Stimulated activated CD8-positive, alpha-beta memory T cell treated with anti-CD3 and anti-CD28 coated beads, Interleukin-12 subunit alpha, Interleukin-12 subunit beta, amount 100 ng/mL, for 24 hours (primary cell): ENCODE data around the gene AGPAT2.

Experiments used
- DNase-seq: peaks from one replicate; pipeline ENCODE4 v3.0.0-alpha.2; 2020; ENCODE audit errors: extremely low read depth

Gene AGPAT2

DNA sequence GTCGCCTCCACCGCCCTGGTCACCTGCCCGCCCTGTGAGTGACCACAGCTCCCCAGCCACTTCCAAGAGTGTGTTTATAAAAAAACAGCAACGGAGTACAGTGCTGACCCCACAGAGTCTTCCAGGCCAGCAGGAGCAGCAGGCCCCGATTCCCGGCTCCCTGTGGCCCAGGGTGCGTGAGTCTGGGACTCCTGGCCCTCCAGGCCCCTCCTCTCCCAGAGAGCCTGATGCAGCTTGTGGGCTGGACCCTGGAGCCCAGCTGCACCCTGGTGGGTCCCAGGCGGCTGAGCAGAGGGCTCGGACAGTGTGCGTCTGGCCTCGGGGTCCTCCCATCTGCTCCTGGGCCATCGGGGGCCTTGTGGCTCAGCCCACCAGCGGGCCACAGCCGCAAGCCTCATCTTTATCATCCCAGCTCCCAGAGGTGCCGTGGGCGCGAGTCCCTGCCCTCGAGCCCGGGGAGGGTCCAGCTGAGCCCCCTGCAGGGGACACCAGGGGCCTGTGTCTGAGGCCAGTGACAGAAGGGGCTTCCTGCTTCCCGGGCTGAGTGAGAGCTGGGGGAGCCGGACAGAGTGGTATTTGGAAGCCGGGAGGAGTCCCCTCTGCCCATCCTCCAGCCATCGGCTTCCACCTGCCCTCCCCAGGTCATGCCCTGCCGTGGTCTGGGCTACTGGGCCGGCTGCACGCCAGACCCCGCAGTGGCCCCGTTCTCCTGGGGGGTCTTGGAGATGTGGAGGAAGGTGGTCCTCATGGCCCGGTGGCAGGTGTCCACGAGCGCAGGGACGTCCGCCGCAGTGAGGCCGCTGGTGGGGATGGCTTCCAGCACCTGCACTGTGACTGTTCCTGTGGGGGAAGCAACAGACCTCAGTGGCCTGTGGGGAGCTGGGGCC is 13.9 kb downstream of the AGPAT2 start:
- DNase-seq, result no peak

DNA sequence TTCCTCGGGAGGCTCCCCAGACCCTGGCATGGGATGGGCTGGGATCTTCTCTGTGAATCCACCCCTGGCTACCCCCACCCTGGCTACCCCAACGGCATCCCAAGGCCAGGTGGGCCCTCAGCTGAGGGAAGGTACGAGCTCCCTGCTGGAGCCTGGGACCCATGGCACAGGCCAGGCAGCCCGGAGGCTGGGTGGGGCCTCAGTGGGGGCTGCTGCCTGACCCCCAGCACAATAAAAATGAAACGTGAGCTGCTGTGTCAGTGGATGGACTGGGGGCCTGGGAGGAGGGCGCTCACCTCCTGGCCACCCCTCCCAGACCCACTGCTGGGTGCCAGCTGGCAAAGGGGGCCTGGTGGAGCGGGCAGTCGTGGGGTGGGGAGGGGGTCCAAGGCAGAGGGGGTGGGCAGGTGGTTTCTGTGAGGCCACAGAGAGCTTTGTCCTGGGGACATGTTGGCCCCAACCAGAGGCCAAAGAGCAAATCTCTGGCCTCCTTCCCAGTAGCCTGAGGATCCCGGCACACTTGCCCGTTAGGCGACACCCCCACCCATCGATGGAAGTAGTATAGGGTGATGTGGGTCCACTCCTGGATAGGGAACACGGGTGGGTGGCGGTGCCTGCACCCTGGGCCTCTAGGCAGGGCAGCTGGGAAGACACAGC is 14.7 kb downstream of the AGPAT2 start:
- no peak for DNase-seq

DNA sequence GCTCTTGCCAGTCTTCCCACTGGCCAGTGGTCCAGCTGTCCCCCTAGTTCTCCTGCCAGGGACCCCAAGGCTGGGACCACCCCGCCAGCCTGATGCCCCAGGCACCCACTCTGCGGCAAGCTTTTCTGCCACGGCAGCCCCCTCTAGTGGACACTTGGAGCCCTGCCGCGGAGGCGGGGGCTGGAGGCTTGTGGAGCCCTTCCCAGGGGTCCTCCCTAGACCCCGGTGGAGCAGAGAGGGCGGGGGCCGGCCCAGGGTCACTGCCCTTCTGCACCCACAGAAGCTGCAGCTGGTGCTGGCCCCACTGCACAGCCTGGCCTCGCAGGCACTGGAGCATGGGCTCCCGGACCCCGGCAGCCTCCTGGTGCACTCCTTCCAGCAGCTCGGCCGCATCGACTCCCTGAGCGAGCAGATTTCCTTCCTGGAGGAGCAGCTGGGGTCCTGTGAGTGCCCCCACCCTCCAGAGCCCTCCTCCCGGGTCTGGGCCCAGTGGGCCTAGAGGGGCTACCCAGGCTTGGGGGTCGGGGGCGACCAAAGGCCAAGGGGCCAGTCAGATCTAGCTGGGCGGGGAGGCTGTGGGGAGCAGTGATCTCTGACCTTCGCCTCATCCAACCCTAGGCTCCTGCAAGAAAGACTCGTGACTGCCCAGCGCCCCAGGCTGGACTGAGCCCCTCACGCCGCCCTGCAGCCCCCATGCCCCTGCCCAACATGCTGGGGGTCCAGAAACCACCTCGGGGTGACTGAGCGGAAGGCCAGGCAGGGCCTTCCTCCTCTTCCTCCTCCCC is 15.4 kb downstream of the AGPAT2 start:
- no peak for DNase-seq

DNA sequence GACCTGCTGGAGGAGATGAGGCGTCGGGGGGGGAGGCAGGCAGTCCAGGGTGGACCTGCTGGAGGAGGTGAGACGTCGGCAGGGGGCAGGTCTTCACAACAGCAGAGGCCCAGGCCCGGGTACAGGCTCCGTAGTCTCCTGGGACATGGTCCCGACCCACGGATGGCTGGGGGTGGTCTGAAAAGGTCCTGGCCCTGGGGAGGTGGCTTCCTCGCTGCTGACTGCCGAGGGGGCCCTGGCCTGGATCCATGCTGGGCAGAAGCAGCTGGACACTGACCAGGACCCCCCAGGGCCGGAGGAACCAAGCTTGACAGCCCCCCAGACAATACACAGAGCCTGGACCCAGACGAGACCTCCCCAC is 16.0 kb downstream of the AGPAT2 start:
- no peak for DNase-seq

DNA sequence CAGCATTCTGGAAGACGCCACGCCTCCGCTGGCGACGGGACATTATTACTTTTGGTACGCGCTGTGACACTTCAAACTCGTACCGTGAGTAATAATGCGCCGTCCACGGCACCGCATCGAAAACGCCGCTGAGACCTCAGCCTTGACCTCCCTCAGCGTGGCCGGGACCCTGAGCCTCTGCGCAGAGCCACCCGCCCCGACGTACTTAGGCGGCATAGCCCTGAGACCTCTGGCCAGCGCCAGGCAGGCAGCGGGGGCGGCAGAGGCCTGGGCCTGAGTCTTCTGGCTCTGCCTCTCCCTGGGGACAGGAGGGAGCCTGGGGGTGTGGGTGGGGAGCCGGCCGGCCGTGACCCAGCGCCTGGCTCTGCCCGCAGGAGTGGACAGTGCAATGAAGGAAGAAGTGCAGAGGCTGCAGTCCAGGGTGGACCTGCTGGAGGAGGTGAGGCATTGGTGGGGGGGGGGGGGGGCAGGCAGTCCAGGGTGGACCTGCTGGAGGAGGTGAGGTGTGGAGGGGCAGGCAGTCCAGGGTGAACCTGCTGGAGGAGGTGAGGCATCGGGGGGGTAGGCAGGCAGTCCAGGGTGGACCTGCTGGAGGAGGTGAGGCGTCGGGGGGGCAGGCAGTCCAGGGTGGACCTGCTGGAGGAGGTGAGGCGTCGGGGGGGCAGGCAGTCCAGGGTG is 16.5 kb downstream of the AGPAT2 start:
- DNase-seq, result no peak

DNA sequence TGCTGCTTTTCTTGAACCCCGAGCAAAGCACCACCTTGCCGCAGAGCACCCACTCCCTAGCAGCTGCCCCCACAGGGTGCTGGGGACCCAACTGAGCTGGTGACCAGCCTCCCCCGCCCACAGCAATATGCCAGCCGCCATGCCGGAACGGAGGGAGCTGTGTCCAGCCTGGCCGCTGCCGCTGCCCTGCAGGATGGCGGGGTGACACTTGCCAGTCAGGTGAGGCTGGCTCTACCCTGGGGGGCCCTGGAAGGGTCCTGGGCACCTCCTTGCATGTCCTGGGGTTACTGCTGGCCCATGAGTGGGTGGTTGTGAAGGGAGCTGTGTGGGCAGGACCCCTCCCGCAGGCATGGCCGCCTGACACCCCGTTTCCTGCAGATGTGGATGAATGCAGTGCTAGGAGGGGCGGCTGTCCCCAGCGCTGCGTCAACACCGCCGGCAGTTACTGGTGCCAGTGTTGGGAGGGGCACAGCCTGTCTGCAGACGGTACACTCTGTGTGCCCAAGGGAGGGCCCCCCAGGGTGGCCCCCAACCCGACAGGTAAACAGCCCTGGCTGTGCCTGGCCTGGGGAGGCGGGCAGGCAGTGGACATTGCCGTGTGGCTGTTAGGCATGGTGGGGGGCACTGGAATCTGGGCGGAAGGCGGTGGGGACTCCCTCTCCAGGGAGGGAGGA is 17.3 kb downstream of the AGPAT2 start:
- no peak for DNase-seq

DNA sequence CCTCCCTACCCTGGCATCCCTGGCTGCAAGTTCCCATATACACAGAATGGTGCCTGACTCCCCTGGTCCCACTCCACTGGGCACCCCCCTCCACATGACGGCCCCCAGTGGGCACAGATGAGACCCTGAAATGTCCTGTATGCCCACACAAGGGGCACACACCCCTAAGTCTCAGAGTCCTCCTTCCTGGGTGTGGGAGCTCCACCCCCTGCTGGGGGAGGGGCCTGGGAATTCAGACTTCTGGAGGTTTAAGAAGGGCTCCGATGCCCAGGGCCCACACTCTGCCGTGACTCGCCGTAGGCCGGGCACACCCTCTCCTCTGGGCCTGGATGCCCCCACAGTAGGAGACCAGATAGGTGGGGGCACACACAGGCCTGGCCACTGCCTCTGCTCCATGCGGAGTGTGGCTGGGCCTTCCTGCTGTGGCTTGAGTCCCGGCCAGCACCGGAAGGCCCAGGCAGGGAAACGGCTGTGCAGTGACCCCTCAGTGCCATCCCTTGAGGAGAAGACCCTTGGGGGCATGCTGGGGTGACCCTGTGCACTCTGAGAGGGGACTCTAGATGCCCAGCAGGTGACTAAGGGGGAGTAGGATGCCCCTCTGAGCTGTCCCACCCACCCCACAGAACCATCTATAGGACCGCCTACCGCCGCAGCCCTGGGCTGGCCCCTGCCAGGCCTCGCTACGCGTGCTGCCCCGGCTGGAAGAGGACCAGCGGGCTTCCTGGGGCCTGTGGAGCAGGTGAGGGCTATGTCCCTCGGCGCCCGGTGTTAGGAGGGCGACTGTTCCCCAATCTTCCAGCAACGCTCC is 18.1 kb downstream of the AGPAT2 start:
- DNase-seq, result no peak

DNA sequence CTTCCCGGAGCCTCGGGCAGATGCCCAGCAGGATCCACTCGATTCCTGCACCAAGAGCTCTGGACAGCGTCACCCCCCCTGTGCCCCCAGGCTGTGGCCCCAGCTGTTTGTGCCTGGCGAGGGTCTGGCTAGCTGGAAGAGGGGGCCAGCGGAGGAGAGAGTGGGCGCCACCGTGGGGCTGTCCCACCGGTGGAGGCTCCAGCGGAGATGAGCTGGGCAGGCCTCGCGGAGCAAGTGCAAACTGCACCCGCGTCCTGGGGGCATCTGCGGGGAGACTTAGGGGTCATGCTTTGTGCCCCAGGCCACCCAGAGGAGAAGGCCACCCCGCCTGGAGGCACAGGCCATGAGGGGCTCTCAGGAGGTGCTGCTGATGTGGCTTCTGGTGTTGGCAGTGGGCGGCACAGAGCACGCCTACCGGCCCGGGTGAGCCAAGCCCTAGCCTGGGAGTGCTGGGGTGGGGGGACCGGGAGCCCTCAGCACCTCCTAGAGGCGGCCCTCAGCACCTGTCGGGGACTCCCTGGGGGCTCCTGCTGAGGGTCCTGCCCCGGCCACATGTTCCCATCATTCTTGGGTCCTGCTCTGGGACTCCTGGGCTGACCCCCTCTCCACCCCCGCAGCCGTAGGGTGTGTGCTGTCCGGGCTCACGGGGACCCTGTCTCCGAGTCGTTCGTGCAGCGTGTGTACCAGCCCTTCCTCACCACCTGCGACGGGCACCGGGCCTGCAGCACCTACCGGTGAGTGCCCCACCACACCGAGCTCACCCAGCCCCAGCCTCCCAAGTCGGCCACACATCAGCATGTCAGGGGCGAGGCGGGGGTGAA is 19.1 kb downstream of the AGPAT2 start:
- DNase-seq, result no peak

DNA sequence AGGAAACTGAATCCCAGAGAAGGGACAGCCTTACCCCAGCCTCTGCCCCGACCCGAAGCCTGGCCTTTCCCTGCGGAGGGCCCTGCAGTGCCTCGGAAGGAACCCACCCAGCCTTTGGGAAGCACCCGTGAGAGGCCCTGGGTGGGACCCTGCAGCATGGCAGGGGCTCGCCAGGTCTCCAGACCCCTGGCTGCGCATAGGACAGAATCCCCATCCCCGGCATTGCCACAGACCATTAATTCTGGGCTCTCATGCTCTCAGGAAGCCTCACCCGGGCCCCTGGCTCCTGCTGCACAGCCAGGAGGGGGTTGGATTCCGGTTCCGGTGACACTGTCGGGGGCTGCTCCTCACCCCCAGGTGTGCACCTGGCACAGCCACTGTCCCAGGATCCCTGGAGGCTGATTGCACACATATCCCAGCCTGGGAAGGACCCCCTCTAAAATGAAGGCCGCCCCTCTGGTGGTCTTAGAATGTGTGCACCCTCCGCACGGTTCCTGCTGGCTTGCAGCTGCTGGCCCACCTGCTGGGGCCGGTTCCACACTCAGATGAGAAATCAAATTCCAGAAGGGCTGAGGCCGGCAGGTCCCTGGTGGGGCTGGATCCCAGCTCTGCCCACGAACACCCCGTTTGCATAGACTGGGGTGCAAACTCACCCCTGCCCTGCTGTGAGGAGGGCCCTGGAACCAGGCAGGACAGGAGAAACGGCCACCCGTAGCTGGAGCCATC is 19.9 kb downstream of the AGPAT2 start:
- no peak for DNase-seq

DNA sequence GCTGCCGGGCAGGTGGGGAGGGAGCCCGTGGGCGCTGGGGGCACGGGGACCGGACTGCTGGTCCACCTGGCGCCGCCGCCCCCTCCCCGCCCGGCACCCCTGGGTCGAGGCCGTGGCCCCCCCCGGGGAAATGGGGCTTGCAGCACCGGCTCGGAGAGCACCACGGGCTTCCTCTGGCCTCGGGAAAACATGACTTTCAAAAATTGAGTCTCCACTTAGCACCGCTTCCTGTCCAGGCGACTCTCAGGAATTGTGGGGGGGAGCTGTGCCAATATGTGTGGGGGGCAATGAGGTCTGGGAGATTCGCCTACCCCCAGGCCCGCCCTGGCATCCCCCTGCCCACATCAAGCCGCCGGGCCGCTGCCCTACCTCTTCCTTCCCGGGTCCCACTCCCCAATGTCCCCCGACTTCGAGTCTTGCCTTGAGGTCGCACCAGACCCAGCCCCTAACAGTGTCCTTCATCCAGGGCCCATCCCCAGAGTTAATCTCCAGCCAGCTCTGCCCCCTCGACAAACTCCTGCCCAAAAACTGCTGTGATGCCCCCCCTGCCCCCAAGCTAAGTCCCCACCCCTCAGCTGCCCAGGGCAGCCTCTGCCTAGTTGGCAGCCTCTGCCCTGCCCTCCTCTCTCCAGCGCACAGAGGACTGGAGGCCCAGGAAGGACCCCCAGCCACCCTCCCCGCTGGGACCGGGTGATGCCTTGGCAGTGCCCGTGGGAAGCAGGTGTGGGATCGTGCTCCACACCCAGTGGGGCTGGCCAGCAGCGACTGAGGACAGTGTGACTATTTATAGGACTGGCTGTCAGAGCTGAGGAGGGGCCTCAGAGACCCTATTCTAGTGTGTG is 20.7 kb downstream of the AGPAT2 start:
- no peak for DNase-seq

DNA sequence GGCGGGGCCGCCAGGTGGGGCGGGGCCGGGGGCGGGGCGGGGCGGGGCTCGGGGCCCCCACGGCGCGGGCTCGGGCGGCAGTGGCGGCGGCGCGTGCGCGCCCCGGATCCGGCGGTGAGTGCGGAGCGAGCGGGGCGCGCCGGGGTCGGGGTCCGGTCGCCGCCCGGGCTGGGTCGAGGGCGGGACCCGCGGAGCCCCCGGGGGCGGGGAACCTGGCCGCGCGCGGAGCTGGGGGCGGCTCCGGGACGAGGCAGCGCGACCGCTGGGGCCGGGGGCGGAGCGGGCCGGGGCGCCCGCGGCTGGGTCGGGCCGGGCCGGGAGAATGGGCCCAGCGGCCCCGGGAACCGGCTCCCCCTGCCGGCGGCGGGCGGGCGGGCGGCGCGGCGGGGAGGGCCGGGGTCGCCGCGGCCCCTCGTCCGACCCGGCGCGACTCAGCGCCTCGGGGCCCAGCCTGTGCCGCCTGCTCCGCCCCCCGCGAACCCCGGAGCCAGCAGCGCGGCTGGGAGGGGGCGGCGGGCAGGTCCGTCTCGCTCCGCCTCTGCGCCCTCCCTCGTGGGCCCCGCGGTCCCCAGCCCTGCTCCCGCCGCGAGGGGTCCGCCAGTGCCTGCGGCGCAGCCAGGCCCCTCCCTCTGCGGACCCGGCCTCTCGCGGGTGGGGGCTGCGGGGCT is 21.4 kb downstream of the AGPAT2 start:
- no peak for DNase-seq

DNA sequence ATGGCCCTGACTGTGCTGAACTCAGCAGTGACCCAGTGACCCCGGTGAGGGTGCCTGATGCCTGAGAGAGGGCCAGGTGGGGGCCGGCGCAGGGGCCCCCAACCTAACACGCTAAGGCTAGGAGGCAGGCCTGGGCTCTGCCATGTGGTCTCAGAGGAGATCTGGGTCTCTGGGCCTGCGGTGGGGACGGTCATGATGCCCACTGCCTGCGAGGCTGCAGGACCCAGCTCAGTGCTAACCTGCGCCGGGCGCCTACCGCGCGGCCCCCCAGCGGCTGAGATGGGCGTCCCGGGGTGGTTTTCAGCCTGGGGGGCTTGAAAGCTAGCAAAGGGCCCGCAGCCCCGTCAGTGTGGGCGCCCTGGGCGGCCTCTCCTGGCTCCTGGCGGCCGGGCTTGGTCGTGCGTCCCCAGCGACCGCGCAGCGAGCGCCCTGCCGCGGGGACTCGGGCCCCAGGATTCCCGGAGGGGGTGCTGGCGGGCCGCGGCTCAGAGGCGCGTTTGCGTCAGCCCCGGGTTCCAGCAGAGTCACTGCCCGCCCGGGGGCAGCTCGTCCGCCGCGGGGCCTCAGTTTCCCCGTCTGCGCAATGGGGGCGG is 22.1 kb downstream of the AGPAT2 start:
- no peak for DNase-seq

DNA sequence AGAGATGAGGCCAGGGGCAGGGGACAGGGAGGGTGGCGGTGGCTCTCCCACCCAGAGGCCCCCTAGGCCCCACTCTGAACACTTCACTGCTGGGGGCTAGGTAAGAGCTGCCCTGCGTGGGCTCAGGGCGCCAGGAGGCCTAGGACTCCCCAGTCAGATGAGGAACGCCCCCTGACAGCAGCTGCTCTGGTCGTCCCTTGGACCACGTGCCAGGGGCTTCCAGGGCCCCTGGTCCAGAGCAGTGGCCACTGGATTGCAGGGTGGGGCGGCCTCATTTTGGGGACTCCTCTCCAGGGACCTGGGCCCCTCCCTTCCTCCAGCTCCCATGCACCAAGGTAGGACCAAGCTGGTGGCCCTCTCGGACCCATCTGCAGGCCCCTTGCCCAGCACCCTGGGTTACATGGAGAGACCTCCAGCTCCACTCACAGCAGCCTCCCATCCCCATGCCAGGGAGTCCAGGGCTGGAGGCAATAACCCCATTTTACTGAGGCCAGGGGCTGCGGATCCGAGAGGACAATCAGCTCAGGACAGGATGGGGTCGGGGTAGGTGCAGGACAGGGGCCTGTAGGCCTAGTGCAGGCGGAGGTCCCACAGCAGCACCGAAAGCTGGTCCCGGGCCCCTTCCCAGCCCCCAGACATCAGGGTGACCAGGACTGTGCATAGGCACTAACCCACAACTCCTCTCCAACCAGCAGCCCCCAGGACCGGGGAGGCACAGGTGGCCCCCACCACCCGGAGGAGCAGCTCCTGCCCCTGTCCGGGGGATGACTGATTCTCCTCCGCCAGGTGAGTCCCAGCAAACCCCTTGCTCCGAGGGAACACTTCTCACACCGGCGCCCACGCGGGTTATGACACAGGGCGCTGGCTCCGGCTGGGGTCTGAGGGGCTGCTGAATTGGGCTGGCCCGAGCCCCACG is 23.0 kb downstream of the AGPAT2 start:
- DNase-seq, result no peak

DNA sequence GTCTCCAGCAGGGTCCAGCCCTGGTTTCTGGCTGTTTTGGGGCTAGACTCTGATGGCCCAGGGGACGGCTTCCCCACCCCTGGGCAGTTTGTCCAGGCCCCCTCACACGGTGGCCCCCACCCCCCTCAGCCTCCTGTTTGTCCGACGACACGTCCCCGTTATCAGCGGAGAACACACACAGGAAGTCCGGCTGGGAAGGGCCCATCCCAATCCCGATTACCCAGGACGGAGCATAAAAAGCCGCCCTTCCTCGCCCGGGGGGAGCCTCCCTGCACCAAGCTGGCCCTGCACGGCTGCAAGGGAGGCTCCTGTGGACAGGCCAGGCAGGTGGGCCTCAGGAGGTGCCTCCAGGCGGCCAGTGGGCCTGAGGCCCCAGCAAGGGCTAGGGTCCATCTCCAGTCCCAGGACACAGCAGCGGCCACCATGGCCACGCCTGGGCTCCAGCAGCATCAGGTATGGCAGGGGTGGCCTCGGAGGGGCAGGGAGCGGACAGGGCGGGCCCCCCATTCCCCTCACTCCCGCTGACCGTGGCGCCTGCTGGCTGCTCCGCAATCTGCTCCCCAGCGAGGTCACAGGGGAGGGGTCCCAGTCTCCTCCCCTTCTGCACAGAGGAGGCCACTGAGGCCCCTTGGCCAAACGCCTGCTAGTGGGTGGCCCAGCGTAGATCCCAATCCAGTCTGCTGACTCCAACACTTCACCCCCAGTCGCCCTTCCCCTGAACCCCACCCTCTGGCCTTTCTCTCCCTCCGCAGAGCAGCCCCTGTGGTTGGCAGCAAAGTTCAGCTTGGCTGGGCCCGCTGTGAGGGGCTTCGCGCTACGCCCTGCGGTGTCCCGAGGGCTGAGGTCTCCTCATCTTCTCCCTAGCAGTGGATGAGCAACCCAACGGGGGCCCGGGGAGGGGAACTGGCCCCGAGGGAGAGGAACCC is 24.3 kb downstream of the AGPAT2 start, which contains the start of gene EGFL7:
Gene EGFL7 (plus strand): TSS at position 261 of the 926 bp plus-strand sequence. CDS start 5,367 bp downstream, outside the sequence.
- no peak for DNase-seq

DNA sequence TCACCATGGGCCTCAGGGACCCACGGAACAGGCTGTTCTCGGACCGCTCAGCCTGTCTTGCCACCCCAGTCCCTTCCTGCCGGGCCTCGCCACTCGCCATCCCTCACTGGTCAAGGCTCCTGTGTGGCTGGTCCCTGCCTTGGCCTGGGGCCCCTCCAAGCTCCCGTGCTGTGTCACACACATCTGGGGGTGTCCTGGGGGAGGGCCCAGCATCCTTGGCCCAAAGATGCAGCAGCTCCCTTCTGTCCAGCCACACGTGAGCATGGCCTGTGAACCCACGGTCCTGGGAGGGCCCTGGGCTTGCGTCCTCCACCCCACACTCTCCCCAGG is 25.0 kb downstream of the AGPAT2 start:
- no peak for DNase-seq
